H1 (cell line): Measurements from ENCODE around the gene PHAX. TPM values are rescaled to one million over a fixed set of nuclear protein-coding genes. Genes with fewer than 3 reads are reported as not detected.

ENCODE experiments used
- CBX8 ChIP-seq: fragments of 300-800, 300-1000 bp; sonication (generic); IDR thresholded peaks from 2 replicates; pipeline ENCODE4 v1.7.1; 2016; ENCODE audit warnings: low read depth, low read length, borderline replicate concordance
- E2F6 ChIP-seq: IDR thresholded peaks from 2 replicates; pipeline ENCODE4 v1.6.1; 2012; ENCODE audit warnings: inconsistent platforms
- EP300 ChIP-seq, 2 experiments: IDR thresholded peaks; 1 replicate in 1 of 2; 2 replicates in 1 of 2; pipeline ENCODE4 v1.6.1; 2011 to 2012; ENCODE audit warnings: low read depth in 2 of 2, low read length in 2 of 2, mild to moderate bottlenecking in 2 of 2, borderline replicate concordance in 1 of 2, inconsistent platforms in 1 of 2, moderate library complexity in 1 of 2
- RAD21 ChIP-seq, 2 experiments: IDR thresholded peaks in 1 of 2; conservative IDR thresholded peaks in 1 of 2; 2 replicates each; pipeline ENCODE4 v1.6.1; 2011; ENCODE audit warnings: low read depth in 2 of 2, low read length in 2 of 2, improper control_type of control experiment in 1 of 2, inconsistent platforms in 1 of 2, mild to moderate bottlenecking in 1 of 2, moderate library complexity in 1 of 2
- TEAD4 ChIP-seq: IDR thresholded peaks from 2 replicates; pipeline ENCODE4 v1.6.1; 2012; ENCODE audit warnings: low read depth, low read length, inconsistent platforms, mixed read lengths
- polyA plus RNA-seq, 7 experiments: library from polyadenylated mRNA; depleted of rRNA in 3 of 7; stranded (reverse) in 5 of 7; unstranded in 2 of 7; fragments of >200 nt in 5 of 7; fragments of 200-250 nt in 2 of 7; gene quantifications; 1 replicate in 5 of 7; 2 replicates in 1 of 7; 4 replicates in 1 of 7; pipeline versions ENCODE4 v1.2.1 to v1.2.3, GENCODE V29; 2011 to 2013; ENCODE audit warnings: missing spikeins in 2 of 7, mixed read lengths in 2 of 7
- total RNA-seq: library from RNA; stranded (reverse); fragmentation: NEBNext Ultra II Directional; extraction: Animal tissue kit (Norgen Biotek cat#: 25700); gene quantifications from 2 replicates; pipeline ENCODE4 v1.2.1, GENCODE V29; 2021
- TF ChIP-seq, protein P1 (sequence below): fragments of 300-600 bp; sonication (generic); IDR thresholded peaks from 2 replicates; pipeline ENCODE4 v1.7.1; 2012; ENCODE audit warnings: low read length, moderate library complexity, mild to moderate bottlenecking, inconsistent platforms; ENCODE audit not compliant: insufficient replicate concordance
- TF ChIP-seq, protein P2 (sequence below): IDR thresholded peaks from 2 replicates; pipeline ENCODE4 v1.6.1; 2012; ENCODE audit warnings: low read length, inconsistent platforms

PHAX gene
- total and polyA plus RNA-seq, 2 of the 8 experiments (the other 6 are each of a cell fraction or from before 2014, with no cell fraction given) = 32.1 to 59.5 TPM

DNA sequence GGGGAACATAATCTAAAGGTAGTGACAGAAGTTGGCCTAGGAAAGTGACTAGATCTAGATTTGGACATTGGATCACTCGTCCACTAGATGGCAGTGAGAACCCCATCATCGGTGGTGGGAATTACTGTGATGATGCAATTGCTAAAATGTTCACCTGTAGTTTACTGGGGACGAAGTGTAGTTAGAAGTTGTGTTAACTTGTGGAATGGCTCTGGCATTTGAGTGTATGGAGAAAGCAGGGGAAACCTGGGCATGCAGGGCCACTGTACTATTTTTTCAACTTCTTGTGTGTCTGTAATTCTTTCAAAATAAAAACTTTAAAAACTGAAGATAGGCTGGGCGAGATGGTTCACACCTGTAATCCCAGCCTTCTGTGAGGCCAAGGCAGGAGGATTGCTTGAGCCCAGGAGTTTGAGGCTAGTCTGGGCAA lies 75.5 kb downstream of the PHAX start (continued):
- TF ChIP-seq, protein P1, sequence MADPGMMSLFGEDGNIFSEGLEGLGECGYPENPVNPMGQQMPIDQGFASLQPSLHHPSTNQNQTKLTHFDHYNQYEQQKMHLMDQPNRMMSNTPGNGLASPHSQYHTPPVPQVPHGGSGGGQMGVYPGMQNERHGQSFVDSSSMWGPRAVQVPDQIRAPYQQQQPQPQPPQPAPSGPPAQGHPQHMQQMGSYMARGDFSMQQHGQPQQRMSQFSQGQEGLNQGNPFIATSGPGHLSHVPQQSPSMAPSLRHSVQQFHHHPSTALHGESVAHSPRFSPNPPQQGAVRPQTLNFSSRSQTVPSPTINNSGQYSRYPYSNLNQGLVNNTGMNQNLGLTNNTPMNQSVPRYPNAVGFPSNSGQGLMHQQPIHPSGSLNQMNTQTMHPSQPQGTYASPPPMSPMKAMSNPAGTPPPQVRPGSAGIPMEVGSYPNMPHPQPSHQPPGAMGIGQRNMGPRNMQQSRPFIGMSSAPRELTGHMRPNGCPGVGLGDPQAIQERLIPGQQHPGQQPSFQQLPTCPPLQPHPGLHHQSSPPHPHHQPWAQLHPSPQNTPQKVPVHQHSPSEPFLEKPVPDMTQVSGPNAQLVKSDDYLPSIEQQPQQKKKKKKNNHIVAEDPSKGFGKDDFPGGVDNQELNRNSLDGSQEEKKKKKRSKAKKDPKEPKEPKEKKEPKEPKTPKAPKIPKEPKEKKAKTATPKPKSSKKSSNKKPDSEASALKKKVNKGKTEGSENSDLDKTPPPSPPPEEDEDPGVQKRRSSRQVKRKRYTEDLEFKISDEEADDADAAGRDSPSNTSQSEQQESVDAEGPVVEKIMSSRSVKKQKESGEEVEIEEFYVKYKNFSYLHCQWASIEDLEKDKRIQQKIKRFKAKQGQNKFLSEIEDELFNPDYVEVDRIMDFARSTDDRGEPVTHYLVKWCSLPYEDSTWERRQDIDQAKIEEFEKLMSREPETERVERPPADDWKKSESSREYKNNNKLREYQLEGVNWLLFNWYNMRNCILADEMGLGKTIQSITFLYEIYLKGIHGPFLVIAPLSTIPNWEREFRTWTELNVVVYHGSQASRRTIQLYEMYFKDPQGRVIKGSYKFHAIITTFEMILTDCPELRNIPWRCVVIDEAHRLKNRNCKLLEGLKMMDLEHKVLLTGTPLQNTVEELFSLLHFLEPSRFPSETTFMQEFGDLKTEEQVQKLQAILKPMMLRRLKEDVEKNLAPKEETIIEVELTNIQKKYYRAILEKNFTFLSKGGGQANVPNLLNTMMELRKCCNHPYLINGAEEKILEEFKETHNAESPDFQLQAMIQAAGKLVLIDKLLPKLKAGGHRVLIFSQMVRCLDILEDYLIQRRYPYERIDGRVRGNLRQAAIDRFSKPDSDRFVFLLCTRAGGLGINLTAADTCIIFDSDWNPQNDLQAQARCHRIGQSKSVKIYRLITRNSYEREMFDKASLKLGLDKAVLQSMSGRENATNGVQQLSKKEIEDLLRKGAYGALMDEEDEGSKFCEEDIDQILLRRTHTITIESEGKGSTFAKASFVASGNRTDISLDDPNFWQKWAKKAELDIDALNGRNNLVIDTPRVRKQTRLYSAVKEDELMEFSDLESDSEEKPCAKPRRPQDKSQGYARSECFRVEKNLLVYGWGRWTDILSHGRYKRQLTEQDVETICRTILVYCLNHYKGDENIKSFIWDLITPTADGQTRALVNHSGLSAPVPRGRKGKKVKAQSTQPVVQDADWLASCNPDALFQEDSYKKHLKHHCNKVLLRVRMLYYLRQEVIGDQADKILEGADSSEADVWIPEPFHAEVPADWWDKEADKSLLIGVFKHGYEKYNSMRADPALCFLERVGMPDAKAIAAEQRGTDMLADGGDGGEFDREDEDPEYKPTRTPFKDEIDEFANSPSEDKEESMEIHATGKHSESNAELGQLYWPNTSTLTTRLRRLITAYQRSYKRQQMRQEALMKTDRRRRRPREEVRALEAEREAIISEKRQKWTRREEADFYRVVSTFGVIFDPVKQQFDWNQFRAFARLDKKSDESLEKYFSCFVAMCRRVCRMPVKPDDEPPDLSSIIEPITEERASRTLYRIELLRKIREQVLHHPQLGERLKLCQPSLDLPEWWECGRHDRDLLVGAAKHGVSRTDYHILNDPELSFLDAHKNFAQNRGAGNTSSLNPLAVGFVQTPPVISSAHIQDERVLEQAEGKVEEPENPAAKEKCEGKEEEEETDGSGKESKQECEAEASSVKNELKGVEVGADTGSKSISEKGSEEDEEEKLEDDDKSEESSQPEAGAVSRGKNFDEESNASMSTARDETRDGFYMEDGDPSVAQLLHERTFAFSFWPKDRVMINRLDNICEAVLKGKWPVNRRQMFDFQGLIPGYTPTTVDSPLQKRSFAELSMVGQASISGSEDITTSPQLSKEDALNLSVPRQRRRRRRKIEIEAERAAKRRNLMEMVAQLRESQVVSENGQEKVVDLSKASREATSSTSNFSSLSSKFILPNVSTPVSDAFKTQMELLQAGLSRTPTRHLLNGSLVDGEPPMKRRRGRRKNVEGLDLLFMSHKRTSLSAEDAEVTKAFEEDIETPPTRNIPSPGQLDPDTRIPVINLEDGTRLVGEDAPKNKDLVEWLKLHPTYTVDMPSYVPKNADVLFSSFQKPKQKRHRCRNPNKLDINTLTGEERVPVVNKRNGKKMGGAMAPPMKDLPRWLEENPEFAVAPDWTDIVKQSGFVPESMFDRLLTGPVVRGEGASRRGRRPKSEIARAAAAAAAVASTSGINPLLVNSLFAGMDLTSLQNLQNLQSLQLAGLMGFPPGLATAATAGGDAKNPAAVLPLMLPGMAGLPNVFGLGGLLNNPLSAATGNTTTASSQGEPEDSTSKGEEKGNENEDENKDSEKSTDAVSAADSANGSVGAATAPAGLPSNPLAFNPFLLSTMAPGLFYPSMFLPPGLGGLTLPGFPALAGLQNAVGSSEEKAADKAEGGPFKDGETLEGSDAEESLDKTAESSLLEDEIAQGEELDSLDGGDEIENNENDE = no peak
- peak; percentile 52; the same call in 1 of the 2 replicates for TF ChIP-seq E2F6
- TF ChIP-seq RAD21 (IDR thresholded peaks at IDR 0.05 in 1 of 2, conservative IDR thresholded peaks at IDR 0.05 in 1 of 2; ENCODE audit: low read depth in 2 of 2, low read length in 2 of 2) = peak; percentile 91 to 95
- TF ChIP-seq EP300 (IDR thresholded peaks at IDR 0.05; ENCODE audit: borderline replicate concordance in 1 of 2, low read depth in 2 of 2, low read length in 2 of 2) = no peak
- TF ChIP-seq TEAD4 = no peak
- no peak for TF ChIP-seq CBX8
- TF ChIP-seq, protein P2, sequence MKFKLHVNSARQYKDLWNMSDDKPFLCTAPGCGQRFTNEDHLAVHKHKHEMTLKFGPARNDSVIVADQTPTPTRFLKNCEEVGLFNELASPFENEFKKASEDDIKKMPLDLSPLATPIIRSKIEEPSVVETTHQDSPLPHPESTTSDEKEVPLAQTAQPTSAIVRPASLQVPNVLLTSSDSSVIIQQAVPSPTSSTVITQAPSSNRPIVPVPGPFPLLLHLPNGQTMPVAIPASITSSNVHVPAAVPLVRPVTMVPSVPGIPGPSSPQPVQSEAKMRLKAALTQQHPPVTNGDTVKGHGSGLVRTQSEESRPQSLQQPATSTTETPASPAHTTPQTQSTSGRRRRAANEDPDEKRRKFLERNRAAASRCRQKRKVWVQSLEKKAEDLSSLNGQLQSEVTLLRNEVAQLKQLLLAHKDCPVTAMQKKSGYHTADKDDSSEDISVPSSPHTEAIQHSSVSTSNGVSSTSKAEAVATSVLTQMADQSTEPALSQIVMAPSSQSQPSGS = 0 out of 2 replicates have a peak, but pooled peaks have one; percentile 72
